OCI-LY3 (cell line): Measurements from ENCODE around the gene AFAP1.

ENCODE experiments used
- EZH2phosphoT487 ChIP-seq: fragments of 200-600 bp; shearing (Covaris generic); IDR thresholded peaks from 2 replicates; pipeline ENCODE4 v1.6.1; 2018; ENCODE audit warnings: antibody characterized with exemption, mixed run types, low read depth
- TF ChIP-seq, protein P1 (sequence below): fragments of 200-600, 300-600 bp; sonication (generic); IDR thresholded peaks from 2 replicates; pipeline ENCODE4 v1.5.1; 2014; ENCODE audit warnings: antibody characterized with exemption, low read length, low read depth

- TF ChIP-seq, protein P1, sequence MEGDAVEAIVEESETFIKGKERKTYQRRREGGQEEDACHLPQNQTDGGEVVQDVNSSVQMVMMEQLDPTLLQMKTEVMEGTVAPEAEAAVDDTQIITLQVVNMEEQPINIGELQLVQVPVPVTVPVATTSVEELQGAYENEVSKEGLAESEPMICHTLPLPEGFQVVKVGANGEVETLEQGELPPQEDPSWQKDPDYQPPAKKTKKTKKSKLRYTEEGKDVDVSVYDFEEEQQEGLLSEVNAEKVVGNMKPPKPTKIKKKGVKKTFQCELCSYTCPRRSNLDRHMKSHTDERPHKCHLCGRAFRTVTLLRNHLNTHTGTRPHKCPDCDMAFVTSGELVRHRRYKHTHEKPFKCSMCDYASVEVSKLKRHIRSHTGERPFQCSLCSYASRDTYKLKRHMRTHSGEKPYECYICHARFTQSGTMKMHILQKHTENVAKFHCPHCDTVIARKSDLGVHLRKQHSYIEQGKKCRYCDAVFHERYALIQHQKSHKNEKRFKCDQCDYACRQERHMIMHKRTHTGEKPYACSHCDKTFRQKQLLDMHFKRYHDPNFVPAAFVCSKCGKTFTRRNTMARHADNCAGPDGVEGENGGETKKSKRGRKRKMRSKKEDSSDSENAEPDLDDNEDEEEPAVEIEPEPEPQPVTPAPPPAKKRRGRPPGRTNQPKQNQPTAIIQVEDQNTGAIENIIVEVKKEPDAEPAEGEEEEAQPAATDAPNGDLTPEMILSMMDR, result no peak
- no peak for TF ChIP-seq EZH2phosphoT487
Measured at GRCh38 chr4:7956934-7957656, 17.4 kb upstream of the AFAP1 start.
